Thoracic aorta (tissue), 2 donors: ENCODE measurements around the gene ZNF462. TPM values are rescaled to one million over a fixed set of nuclear protein-coding genes. Genes with fewer than 3 reads are reported as not detected.

ENCODE experiments used
- ATAC-seq: fragments of 150-250 bp; one replicate; pipeline ENCODE4 v1.8.0; 2017; ENCODE audit warnings: low read depth; ENCODE audit not compliant: insufficient number of reproducible peaks, low FRiP score
- DNase-seq: peaks from one replicate; pipeline ENCODE4 v3.0.0-alpha.2; 2020; ENCODE audit warnings: low spot score
- H3K27ac ChIP-seq, 2 donors: fragments of 200-600 bp; sonication (generic); 1 replicate in 1 of 2; 2 replicates in 1 of 2; pipeline ENCODE4 v1.5.1; 2016; ENCODE audit warnings: mild to moderate bottlenecking in 2 of 2, moderate library complexity in 2 of 2
- H3K27me3 ChIP-seq: fragments of 200-600 bp; sonication (generic); replicated peaks from 2 replicates; pipeline ENCODE4 v1.6.0; 2016; ENCODE audit warnings: mild to moderate bottlenecking; ENCODE audit not compliant: insufficient read depth
- H3K36me3 ChIP-seq: fragments of 200-600 bp; sonication (generic); one replicate; pipeline ENCODE4 v1.5.1; 2016
- H3K4me1 ChIP-seq, 2 donors: fragments of 200-600 bp; sonication (generic); 1 replicate in 1 of 2; 2 replicates in 1 of 2; pipeline versions ENCODE4 v1.5.1 to v1.6.0; 2016; ENCODE audit warnings: low read depth in 2 of 2, mild to moderate bottlenecking in 1 of 2; ENCODE audit not compliant: control insufficient read depth in 1 of 2
- H3K4me3 ChIP-seq: fragments of 200-600 bp; sonication (generic); 2 replicates; pipeline ENCODE4 v1.5.1; 2016; ENCODE audit warnings: mild to moderate bottlenecking
- H3K9me3 ChIP-seq: fragments of 200-600 bp; sonication (generic); 2 replicates; pipeline ENCODE4 v1.5.1; 2016
- CTCF ChIP-seq: fragments of 200-600 bp; sonication (generic); IDR thresholded peaks from one replicate; pipeline ENCODE4 v1.5.1; 2019; ENCODE audit warnings: antibody characterized with exemption
- total RNA-seq, 2 donors: library from RNA; depleted of rRNA; stranded (reverse); fragments of >200 nt; gene quantifications; one replicate each; pipeline versions ENCODE4 v1.1.0 to v1.2.3, GENCODE V29; 2016

ZNF462 gene
- total RNA-seq, 2 donors from 2014 or later = 9.6 to 12.3 TPM

GRCh38 chr9:106869028-106869427 is 6.1 kb downstream of the ZNF462 start:
- Histone ChIP-seq H3K4me1 (peaks cover 27 to 59% of the 10 kb centered on the region in 2 donors), H3K27me3 (no peaks in the 10 kb centered on the region), H3K9me3 (no peaks in the 10 kb centered on the region), H3K27ac (peak overlapping the region; percentile 73 to 74), H3K36me3 (no peaks in the 10 kb centered on the region), H3K4me3 (peak overlapping the region; percentile 2)
- no peak for ATAC-seq
- TF ChIP-seq CTCF = no peak
- DNase-seq = no peak

GRCh38 chr9:106869458-106869857 is 6.5 kb downstream of the ZNF462 start:
- H3K9me3 ChIP-seq = no peaks in the 10 kb centered on the region
- DNase-seq = no peak
- peak overlapping the region; percentile 2 for H3K4me3 ChIP-seq
- no peaks in the 10 kb centered on the region for H3K36me3 ChIP-seq
- no peak for TF ChIP-seq CTCF
- no peaks in the 10 kb centered on the region for H3K27me3 ChIP-seq
- no peak for ATAC-seq
- peak overlapping the region; percentile 73 to 74 for H3K27ac ChIP-seq
- H3K4me1 ChIP-seq = peaks cover 27 to 59% of the 10 kb centered on the region in 2 donors

- no peak for DNase-seq
- no peaks in the 10 kb centered on the region for H3K9me3 ChIP-seq
- no peaks in the 10 kb centered on the region for H3K36me3 ChIP-seq
- no peak overlapping the region for H3K4me3 ChIP-seq
- no peaks in the 10 kb centered on the region for H3K27me3 ChIP-seq
- peaks cover 27 to 43% of the 10 kb centered on the region in 2 donors for H3K4me1 ChIP-seq
- TF ChIP-seq CTCF = no peak
- no peak for ATAC-seq
- no peak overlapping the region for H3K27ac ChIP-seq
Measured at GRCh38 chr9:106872641-106873040, 9.7 kb downstream of the ZNF462 start.

- Histone ChIP-seq H3K27me3 (no peaks in the 10 kb centered on the region), H3K4me3 (no peak overlapping the region), H3K27ac (no peak overlapping the region), H3K4me1 (peaks cover 15 to 38% of the 10 kb centered on the region in 2 donors), H3K9me3 (no peaks in the 10 kb centered on the region), H3K36me3 (no peaks in the 10 kb centered on the region)
- no peak for DNase-seq
- no peak for TF ChIP-seq CTCF
- ATAC-seq = no peak
Measured at GRCh38 chr9:106874031-106874430, 11.1 kb downstream of the ZNF462 start.

GRCh38 chr9:106874652-106875051 is 11.7 kb downstream of the ZNF462 start:
- Histone ChIP-seq H3K4me1 (peaks cover 10 to 38% of the 10 kb centered on the region in 2 donors), H3K27me3 (no peaks in the 10 kb centered on the region), H3K36me3 (no peaks in the 10 kb centered on the region), H3K9me3 (no peaks in the 10 kb centered on the region), H3K27ac (no peak overlapping the region), H3K4me3 (no peak overlapping the region)
- no peak for ATAC-seq
- no peak for DNase-seq
- no peak for TF ChIP-seq CTCF
